ENCODE measurements around the gene KDM6B. TPM values are rescaled to one million over a fixed set of nuclear protein-coding genes. Genes with fewer than 3 reads are reported as not detected.
A peak's percentile ranks its signal among the peaks of the same experiment; 100 is the strongest.

Gene KDM6B
- total and polyA plus RNA-seq, 9 of the 15 experiments (the other 6 are each of a cell fraction or from before 2014, with no cell fraction given) = 0.01 to 22.9 (median 2.2) TPM

DNA sequence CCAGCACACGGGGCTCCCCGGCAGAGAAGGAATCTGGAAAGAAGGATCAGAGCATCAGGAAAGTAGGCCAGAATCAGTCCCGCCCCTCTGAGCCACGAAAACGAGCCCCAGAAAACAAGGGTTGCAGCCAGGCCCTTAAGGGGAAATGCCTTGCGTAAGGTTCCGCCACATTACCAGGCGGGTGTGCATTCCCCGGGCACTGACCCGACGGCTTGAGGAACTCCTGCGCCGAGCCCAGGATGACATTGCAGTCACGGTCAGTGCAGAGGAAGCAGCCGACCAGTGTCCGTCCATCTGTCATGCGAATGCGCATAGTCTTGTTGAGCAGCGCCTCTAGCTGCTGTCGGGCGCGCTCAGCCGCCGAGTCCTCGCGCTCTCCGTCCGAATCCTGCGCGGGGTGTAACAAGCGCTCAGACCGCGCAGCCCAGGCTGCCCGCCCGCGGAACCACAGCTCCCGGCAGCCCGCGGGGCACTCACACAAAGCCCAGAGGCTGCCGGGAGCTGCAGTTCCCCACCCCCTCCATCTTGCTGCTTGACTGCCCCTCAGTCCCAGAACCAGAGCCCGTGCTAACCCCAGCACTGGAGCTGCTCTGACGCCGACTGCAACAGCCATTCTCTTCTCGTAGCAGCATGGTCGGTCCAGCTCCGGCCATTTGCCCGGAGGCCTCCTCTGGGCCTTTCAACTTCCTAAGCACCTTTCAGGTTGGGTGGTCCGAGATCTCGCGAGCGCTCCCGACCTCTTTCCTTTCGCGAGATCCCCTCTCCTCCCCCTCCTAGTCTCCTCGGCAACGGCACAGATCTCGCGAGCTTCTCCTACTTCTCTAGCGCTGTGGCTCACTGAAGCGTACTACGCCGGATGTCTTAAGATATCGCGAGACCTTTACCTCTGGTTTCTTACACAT is 23.0 kb downstream of the KDM6B start, which contains the start of gene NAA38 (continued):
- TF ChIP-seq GATA2 (CRISPR knock-in tag; IDR thresholded peaks at IDR 0.05) (no peak), NR0B1 (IDR thresholded peaks at IDR 0.05; ENCODE audit: partially characterized antibody) (no peak), E2F8 (IDR thresholded peaks at IDR 0.05; ENCODE audit: low read depth, partially characterized antibody) (no peak), NR2C2 (CRISPR knock-in tag; IDR thresholded peaks at IDR 0.05) (no peak), NR2C2 (tag; IDR thresholded peaks at IDR 0.05) (peak; percentile 77), KDM5B (IDR thresholded peaks at IDR 0.05; ENCODE audit: insufficient replicate concordance, low read depth, low read length) (peak; percentile 45), NFXL1 (CRISPR knock-in tag; IDR thresholded peaks at IDR 0.05) (no peak), KDM4B (IDR thresholded peaks at IDR 0.05; ENCODE audit: borderline replicate concordance in 2 of 2, low read depth in 1 of 2) (no peak), SREBF1 (IDR thresholded peaks at IDR 0.05; ENCODE audit: borderline replicate concordance, low read depth, low read length) (no peak), FOXO4 (CRISPR knock-in tag; IDR thresholded peaks at IDR 0.05) (no peak), ZNF324 (CRISPR knock-in tag; IDR thresholded peaks at IDR 0.05) (no peak), HNRNPH1 (optimal IDR thresholded peaks at IDR 0.05; ENCODE audit: low read depth, low read length) (no peak), DPF2 (IDR thresholded peaks at IDR 0.05) (peak; percentile 48; the same call in 1 of the 2 replicates), ZNF699 (CRISPR knock-in tag; IDR thresholded peaks at IDR 0.05; ENCODE audit: insufficient replicate concordance) (no peak), MYNN (IDR thresholded peaks at IDR 0.05) (0 out of 2 replicates have a peak, but pooled peaks have one; percentile 4), MYNN (CRISPR knock-in tag; IDR thresholded peaks at IDR 0.05) (no peak), ARID1B (IDR thresholded peaks at IDR 0.05) (peak; percentile 19; the same call in 1 of the 2 replicates), ASH1L (IDR thresholded peaks at IDR 0.05; ENCODE audit: borderline replicate concordance, low read depth, partially characterized antibody) (peak; percentile 78), HOXB6 (CRISPR knock-in tag; IDR thresholded peaks at IDR 0.05; ENCODE audit: borderline replicate concordance) (no peak)
- TF ChIP-seq, protein P1, sequence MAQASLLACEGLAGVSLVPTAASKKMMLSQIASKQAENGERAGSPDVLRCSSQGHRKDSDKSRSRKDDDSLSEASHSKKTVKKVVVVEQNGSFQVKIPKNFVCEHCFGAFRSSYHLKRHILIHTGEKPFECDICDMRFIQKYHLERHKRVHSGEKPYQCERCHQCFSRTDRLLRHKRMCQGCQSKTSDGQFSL (CRISPR knock-in tag; IDR thresholded peaks at IDR 0.05) = peak; percentile 52; the same call in 1 of the 2 replicates
- TF ChIP-seq, protein P1 (tag; IDR thresholded peaks at IDR 0.05) = no peak

All from K562 (cell line).